Smooth muscle cell (in vitro differentiated cells): ENCODE results near the gene SYT14. TPM values are rescaled to one million over a fixed set of nuclear protein-coding genes. Genes with fewer than 3 reads are reported as not detected.

Experiments
- DNase-seq: peaks from one replicate; lab custom pipeline; 2025; ENCODE audit not compliant: unreplicated experiment; lab: John Stamatoyannopoulos, UW
- H2AFZ ChIP-seq: fragments of 200-600 bp; sonication (generic); 2 replicates; pipeline ENCODE4 v1.6.0; 2016; ENCODE audit warnings: antibody characterized with exemption, low read depth, mild to moderate bottlenecking
- H3F3A ChIP-seq: fragments of 200-600 bp; sonication (generic); 2 replicates; pipeline ENCODE4 v1.6.0; 2017; ENCODE audit warnings: antibody characterized with exemption, low read depth
- H3K27ac ChIP-seq: fragments of 200-600 bp; sonication (generic); 2 replicates; pipeline ENCODE4 v1.5.1; 2016; ENCODE audit warnings: low read depth, mild to moderate bottlenecking
- H3K27me3 ChIP-seq: fragments of 200-600 bp; sonication (generic); 2 replicates; pipeline ENCODE4 v1.6.1; 2016; ENCODE audit warnings: low read depth, mild to moderate bottlenecking
- H3K36me3 ChIP-seq: fragments of 200-600 bp; sonication (generic); 2 replicates; pipeline ENCODE4 v1.5.1; 2016; ENCODE audit warnings: low read depth
- H3K4me1 ChIP-seq: fragments of 200-600 bp; sonication (generic); 2 replicates; pipeline ENCODE4 v1.5.1; 2016; ENCODE audit warnings: low read depth
- H3K4me2 ChIP-seq: fragments of 200-600 bp; sonication (generic); 2 replicates; pipeline ENCODE4 v1.6.0; 2016; ENCODE audit warnings: mild to moderate bottlenecking
- H3K4me3 ChIP-seq: fragments of 200-600 bp; sonication (generic); 2 replicates; pipeline ENCODE4 v1.5.1; 2016; ENCODE audit warnings: mild to moderate bottlenecking
- H3K79me2 ChIP-seq: fragments of 200-600 bp; sonication (generic); 2 replicates; pipeline ENCODE4 v1.6.0; 2016; ENCODE audit warnings: low read depth, mild to moderate bottlenecking
- H3K9ac ChIP-seq: fragments of 200-600 bp; sonication (generic); 2 replicates; pipeline ENCODE4 v1.6.0; 2016; ENCODE audit warnings: low read depth
- H3K9me3 ChIP-seq: fragments of 200-600 bp; sonication (generic); replicated peaks from 2 replicates; pipeline ENCODE4 v1.5.1; 2016; ENCODE audit warnings: low read depth
- H4K20me1 ChIP-seq: fragments of 200-600 bp; sonication (generic); 2 replicates; pipeline ENCODE4 v1.6.0; 2016; ENCODE audit warnings: low read depth
- CTCF ChIP-seq: fragments of 200-600 bp; sonication (generic); IDR thresholded peaks from 2 replicates; pipeline ENCODE4 v1.5.1; 2017; ENCODE audit warnings: borderline replicate concordance, mild to moderate bottlenecking, antibody characterized with exemption; ENCODE audit not compliant: insufficient read depth, poor library complexity, severe bottlenecking
- WGBS: methylation state at CpG from one replicate; pipeline ENCODE4 v1.1.7; 2016; ENCODE audit warnings: low lambda C conversion rate; 5-methylcytosine and 5-hydroxymethylcytosine counted together
- polyA plus RNA-seq: library from polyadenylated mRNA; unstranded; fragments of >200 nt; fragmentation: Nextera tagmentation; extraction: Ambion mirVana; gene quantifications from 2 replicates; pipeline ENCODE4 v1.2.1, GENCODE V29; 2016
- total RNA-seq: library from RNA; depleted of rRNA; stranded (reverse); fragments of >200 nt; gene quantifications from 2 replicates; pipeline ENCODE4 v1.2.3, GENCODE V29; 2014

The SYT14 gene
- total and polyA plus RNA-seq, 2 experiments from 2014 or later, result 0.81 TPM; not detected in 1

- Histone ChIP-seq H3K36me3 (no peaks in the 10 kb centered on the region), H3K4me3 (no peak overlapping the region), H3K27me3 (no peaks in the 10 kb centered on the region), H3K9me3 (no peaks in the 10 kb centered on the region), H3K9ac (no peak overlapping the region), H2AFZ (no peak overlapping the region), H3F3A (no peaks in the 10 kb centered on the region), H3K27ac (no peak overlapping the region), H3K4me2 (no peak overlapping the region), H4K20me1 (no peaks in the 10 kb centered on the region), H3K4me1 (no peaks in the 10 kb centered on the region), H3K79me2 (no peaks in the 10 kb centered on the region)
- WGBS, result 100% methylated on average over 1 of the region's 1 CpG
- no peak for DNase-seq
- TF ChIP-seq CTCF, result no peak
These were observed 65.5 kb downstream of the SYT14 start for GRCh38 chr1:210003501-210003900.

- Histone ChIP-seq H3K27ac (no peak overlapping the region), H3K4me2 (no peak overlapping the region), H4K20me1 (no peaks in the 10 kb centered on the region), H3K27me3 (no peaks in the 10 kb centered on the region), H3K36me3 (no peaks in the 10 kb centered on the region), H3F3A (no peaks in the 10 kb centered on the region), H3K9me3 (no peaks in the 10 kb centered on the region), H2AFZ (no peak overlapping the region), H3K4me1 (no peaks in the 10 kb centered on the region), H3K79me2 (no peaks in the 10 kb centered on the region), H3K4me3 (no peak overlapping the region), H3K9ac (no peak overlapping the region)
- no peak for TF ChIP-seq CTCF
- WGBS, result 85% methylated on average over 2 of the region's 2 CpGs
- no peak for DNase-seq
These were observed 72.1 kb downstream of the SYT14 start for GRCh38 chr1:210010161-210010560.

- no peaks in the 10 kb centered on the region for H3K9me3 ChIP-seq
- no peak for TF ChIP-seq CTCF
- no peak overlapping the region for H3K9ac ChIP-seq
- no peaks in the 10 kb centered on the region for H3F3A ChIP-seq
- H3K27ac ChIP-seq, result no peak overlapping the region
- H2AFZ ChIP-seq, result no peak overlapping the region
- no peaks in the 10 kb centered on the region for H3K79me2 ChIP-seq
- 97% methylated on average over 4 of the region's 4 CpGs for WGBS
- H4K20me1 ChIP-seq, result no peaks in the 10 kb centered on the region
- H3K36me3 ChIP-seq, result no peaks in the 10 kb centered on the region
- no peak overlapping the region for H3K4me2 ChIP-seq
- no peaks in the 10 kb centered on the region for H3K4me1 ChIP-seq
- peaks cover 3% of the 10 kb centered on the region for H3K27me3 ChIP-seq
- DNase-seq, result no peak
- no peak overlapping the region for H3K4me3 ChIP-seq
These were observed 83.3 kb downstream of the SYT14 start for GRCh38 chr1:210021145-210021860.

- no peaks in the 10 kb centered on the region for H3K4me1 ChIP-seq
- TF ChIP-seq CTCF, result no peak
- H3K36me3 ChIP-seq, result no peaks in the 10 kb centered on the region
- no peaks in the 10 kb centered on the region for H4K20me1 ChIP-seq
- no peak overlapping the region for H3K4me3 ChIP-seq
- DNase-seq, result no peak
- H3K4me2 ChIP-seq, result no peak overlapping the region
- no peak overlapping the region for H3K9ac ChIP-seq
- no peak overlapping the region for H2AFZ ChIP-seq
- H3K27ac ChIP-seq, result no peak overlapping the region
- H3F3A ChIP-seq, result no peaks in the 10 kb centered on the region
- H3K9me3 ChIP-seq, result no peaks in the 10 kb centered on the region
- H3K27me3 ChIP-seq, result peaks cover 3% of the 10 kb centered on the region
- H3K79me2 ChIP-seq, result no peaks in the 10 kb centered on the region
These were observed 84.0 kb downstream of the SYT14 start for GRCh38 chr1:210022044-210022443.
